Measurements from ENCODE around the gene SLC51B. TPM values are rescaled to one million over a fixed set of nuclear protein-coding genes. Genes with fewer than 3 reads are reported as not detected.
"Not testable (repeated sequence)": the region's sequence is repeated elsewhere in the genome, so short reads cannot be mapped to it uniquely, and the experiment has no call there.

SLC51B gene
- total RNA-seq (ENCODE audit: insufficient read depth, low replicate concordance) = not detected

DNA sequence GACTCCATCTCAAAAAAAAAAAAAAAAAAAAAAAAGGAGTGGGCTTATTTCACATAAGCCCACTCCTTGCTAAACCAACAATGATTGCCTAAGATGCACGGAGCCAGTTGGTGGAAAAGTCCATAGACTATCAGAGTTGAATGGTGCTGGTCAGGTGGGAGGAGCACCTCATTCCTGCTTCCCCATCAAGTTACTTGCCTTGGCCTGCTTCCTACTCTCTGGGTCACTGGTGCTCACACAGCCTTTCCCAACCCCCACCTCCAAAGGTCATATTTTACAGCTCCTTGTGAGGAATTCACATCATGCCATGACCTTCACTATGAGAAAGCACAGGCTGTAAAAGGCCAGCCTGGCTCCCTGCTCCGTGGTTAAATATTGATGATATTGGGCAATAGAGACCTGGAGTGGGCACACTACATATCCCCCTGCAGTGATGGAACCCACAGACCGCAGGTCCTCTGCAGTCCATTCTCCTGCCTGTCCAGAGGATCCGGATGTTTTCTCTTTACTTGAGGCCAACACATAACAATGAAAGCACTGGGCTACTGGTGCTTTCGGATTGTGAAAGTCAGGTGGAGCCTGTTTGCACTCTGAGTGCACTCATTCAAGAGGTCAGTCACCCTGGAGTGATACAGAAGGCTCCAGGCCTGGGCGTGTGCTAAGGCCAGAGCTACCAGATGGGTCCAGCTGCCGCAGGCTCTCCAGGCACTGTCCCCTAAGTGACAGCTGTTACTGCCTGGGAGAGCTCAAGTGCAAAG lies at the start of gene SLC51B:
SLC51B (plus strand) TSS at position 664 of the 758 bp plus-strand sequence. CDS start 4,618 bp downstream, outside the sequence.
- no peak for DNase-seq (ENCODE audit: low spot score)

DNA sequence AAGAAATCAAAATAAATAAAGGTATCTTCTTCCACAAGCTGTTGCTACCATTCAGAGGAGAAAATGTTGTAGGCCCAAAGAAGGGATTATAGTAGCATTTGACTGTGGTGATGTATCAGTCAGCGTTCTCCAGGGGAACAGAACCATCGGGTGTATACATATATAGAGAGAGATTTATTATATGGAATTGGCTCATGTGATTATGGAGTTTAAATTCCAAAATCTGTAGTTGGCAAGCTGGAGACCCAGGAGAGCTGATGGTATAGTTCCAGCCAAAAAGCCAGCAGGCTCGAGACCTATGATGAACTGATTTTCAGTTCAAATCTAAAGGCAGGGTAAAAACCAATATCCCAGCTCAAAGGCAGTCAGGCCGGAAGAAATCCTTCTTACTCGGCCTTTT lies 48.1 kb upstream of the SLC51B start:
- DNase-seq (ENCODE audit: low spot score) = peak; percentile 62

DNA sequence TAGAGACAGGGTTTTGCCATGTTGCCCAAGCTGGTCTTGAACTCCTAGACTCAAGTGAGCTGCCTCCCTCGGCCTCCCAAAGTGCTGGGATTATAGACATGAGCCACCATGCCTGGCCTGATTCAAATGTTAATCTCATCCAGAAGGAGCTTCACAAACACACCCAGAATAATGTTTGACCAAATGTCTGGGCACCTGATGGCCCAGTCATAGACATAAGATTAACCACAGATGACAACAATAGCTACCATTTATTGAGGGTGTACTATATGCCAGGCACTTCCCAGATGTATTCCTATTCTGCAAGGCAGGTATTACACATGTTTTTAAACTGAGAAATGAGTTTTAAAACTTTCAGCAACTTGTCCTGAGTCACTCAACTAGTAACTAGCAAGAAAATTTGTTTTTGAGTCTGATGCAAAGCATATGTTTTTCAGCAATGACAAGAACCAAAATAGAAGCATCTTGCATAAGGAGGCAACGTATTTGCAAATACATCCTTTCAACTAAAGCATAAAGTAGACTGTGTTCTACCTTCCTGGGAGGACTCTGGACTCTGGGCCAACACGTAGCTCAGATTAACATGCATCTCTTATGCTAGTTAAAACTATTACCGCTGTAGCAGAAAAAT lies 47.3 kb upstream of the SLC51B start:
- DNase-seq (ENCODE audit: low spot score) = peak; percentile 12

DNA sequence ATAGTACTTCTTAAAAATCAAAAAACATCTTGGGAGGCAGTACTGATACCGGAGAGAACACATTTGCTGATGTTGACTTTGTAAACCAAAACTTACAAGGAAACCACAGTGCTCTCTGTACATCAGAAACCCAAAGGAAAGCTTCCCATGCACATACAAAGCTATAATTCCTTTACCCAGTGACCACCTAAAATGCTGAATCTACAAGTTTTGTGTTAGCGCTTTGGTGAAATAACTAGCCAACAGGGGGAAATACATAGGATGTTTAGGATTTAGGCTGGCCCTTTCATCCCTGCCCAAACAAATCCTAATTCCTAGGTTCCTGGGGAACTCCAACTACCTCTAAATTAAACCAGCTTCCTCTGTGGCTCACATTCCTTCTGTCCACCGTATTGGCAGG lies 40.2 kb upstream of the SLC51B start:
- no peak for DNase-seq (ENCODE audit: low spot score)

DNA sequence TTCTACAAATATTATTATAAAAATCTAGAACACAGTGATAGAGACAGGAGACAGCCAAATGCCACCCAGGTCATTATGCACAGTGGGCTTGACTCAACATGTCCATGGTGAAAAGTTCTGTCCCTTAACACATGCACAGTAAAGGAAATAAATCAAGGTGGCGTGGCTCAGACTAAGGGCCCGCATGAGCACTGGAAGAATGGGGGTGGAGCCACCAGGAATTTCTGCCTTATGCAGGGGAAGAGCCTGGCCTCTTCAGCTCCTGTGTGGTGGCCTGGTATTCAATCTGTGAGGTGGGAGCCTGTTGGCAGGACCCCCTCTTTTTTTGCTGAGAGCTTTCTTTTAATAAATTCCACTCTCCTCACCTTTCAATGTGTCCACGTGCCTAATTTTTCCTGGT lies 38.3 kb upstream of the SLC51B start:
- no peak for DNase-seq (ENCODE audit: low spot score)

DNA sequence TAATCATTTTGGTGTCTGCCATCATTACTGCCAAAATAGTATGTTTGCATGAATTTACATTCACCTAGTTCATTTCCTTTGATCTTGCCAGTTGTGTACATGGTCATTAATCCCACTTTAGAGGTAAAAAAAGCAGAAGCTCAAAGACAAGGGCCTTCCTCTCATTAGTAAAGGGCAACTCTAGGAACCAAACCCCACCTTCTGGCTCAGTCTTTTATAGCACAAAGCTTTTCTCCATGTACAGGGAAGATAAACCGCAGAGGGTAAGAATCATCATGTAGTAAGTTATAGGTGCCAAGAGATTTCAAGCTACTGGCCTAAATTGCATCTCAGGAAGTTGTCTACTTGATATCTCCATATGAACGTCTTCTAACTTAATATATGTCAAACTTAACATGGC lies 36.2 kb upstream of the SLC51B start:
- no peak for DNase-seq (ENCODE audit: low spot score)

DNA sequence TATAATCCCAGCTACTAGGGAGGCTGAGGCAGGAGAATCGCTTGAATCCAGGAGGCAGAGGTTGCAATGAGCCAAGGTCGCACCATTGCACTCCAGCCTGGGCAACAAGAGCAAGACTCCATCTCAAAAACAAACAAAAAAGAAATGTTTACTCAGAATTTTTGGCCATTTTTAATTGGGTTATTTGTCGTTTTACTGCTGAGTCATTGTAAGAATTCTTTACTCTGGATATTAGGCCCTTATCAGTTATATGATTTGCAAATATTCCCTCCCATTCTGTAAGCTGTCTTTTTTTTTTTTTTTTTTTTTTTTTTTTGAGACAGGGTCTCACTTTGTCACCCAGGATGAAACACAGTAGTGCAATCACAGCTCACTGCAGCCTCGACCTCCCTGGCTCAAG lies 34.0 kb upstream of the SLC51B start:
- DNase-seq (ENCODE audit: low spot score) = not testable (repeated sequence)

DNA sequence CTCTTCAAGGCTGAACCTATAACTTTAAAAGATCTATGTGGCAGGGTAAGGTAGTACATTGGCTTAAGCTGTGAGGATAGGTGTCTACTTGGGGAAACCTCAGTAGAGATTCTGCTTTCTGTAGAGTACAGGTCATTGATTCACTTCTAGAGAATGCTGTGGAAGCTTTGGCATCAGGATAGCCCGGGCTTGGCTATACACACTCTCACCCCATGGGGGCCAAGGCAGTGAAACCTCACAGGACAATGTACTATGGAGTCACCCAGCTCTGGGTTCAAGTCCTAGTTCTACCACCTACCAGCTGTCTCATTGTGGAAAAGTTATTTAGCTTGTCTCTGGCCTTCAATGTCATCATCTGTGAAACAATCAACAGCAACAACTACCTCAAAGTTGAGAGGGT lies 24.8 kb upstream of the SLC51B start:
- no peak for DNase-seq (ENCODE audit: low spot score)

DNA sequence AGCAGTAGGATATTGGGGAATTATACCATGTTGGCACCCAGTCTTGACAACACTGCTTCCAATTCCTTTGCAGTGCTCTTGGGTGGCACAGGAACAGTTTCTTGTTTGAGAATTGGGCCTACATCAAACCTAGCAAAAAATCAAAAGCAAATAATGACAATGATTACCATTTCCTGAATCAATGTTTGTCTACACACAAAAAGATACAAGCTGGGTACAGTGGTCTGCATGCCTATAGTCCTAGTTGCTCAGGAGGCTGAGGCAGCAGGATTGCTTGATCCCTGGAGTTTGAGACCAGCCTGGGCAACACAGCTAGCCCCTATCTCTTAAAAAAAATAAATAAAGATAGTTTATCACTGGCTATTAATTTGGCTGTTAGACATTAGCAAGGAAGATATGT lies 23.7 kb upstream of the SLC51B start:
- DNase-seq (ENCODE audit: low spot score) = no peak

DNA sequence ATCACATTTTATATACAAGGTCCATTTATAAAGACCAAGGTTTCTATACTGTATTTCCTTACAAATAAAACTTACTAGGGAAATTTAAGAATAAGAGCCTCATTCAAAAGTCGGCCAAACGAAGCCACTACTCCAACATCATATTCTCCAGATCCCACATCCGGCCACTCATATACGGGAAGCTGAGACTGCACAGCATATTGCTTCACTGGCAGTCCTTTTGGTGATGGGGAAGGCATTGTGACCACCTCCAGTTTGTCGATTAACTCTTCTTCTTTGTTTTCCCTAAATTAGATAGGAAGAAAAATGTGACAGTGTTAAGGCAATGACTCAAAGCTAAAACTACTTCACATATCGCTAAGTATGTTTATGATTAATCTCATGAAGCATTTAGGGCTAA lies 18.4 kb upstream of the SLC51B start:
- DNase-seq (ENCODE audit: low spot score) = no peak

DNA sequence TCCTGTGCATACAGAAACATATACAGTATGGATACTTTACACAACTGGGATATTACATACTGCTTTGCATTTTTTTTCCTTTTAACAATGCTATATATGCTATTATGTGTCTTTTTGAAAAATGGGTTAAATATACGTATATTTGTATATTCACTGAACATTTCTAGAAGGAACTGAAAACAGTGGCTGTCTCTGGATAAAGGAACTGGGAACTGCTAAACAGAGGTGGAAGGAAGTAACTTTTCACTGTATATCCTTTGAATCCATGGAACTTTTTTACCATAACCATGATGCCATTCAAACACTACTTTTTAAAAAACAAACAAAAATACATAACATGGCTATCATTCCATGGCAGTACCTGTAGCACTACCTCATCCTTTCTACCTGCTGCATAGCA lies 17.6 kb upstream of the SLC51B start:
- DNase-seq (ENCODE audit: low spot score) = no peak

DNA sequence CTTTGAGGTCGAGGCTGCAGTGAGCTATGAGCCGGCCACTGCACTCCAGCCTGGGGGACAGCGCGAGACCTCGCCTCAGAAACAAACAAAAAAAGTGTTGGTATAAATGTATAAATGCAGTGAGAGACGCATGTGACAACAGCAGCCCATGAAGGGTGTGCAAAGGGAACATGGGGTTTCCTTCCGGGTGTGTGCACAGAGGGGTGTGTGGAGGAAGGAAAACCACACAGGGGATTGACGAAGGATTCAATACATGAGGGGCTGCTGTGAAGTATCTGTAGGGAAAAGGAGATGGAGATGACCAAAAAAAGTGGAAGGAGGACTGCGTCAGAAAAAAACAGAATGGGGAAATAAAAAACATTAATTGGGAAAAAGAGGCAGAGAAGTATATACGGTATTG lies 16.8 kb upstream of the SLC51B start:
- DNase-seq (ENCODE audit: low spot score) = no peak

DNA sequence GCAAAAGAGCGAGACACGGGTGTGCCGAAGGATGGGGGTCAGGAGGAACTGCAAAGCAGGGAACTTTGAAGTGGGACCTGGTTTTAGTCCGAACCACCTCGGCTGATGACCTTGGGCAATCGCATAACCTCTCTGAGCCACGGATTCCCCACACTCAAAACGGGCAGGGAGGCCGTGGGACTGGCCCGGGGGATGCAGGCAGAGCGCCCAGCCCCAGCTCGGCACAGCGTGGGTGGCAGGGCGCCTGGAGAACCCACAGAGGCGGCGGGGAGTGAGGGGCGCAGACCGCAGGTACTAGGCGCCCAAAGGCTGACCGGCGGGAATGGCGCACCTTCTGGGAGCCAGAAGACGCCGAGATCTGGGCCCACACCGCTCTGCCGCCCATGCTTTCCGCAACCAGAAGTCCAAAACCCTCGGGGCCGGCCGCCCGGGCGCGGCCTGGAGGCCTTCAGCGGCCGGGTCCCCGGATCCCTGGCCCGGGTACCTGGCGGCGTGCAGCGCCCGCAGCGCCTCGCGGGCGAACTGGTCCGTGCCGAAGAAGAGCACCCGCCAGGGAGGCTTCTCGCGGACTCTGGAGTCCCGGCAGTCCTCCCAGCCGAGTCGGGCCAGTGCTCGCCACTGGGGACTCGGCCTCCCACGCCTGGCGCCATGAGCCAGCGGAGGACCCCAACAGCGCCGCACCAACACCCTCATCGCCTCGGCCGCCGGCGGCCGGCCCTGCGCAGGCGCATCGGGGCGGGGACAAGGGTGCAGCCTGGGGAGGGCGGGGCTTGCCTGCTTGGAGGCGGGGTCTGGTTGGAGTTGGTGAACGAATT lies 16.1 kb upstream of the SLC51B start, which contains the start of gene MTFMT:
MTFMT (minus strand) TSS at position 719 of the 815 bp plus-strand sequence; CDS start at position 693, 26 bp downstream.
- DNase-seq (ENCODE audit: low spot score) = peak; percentile 88

DNA sequence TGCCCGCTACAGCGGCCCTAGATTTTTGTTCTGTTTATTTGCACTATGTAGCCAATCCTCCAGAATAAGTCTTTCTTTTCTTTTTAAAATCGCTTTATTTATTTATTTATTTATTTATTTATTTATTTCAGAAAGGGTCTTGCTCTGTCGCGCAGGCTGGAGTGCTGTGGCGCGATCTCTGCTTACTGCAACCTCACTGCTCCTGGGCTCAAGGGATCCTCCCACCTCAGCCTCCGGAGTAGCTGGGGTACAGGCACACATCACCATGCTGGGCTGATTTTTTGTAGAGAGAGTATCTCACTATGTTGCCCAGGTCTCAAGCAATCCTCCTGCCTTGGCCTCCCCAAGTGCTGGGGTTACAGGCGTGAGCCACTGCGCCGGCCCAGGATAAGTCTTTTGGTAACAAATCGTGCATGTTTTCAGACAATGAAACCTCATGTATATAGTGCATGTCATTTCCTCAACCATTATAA lies 15.4 kb upstream of the SLC51B start:
- no peak for DNase-seq (ENCODE audit: low spot score)

DNA sequence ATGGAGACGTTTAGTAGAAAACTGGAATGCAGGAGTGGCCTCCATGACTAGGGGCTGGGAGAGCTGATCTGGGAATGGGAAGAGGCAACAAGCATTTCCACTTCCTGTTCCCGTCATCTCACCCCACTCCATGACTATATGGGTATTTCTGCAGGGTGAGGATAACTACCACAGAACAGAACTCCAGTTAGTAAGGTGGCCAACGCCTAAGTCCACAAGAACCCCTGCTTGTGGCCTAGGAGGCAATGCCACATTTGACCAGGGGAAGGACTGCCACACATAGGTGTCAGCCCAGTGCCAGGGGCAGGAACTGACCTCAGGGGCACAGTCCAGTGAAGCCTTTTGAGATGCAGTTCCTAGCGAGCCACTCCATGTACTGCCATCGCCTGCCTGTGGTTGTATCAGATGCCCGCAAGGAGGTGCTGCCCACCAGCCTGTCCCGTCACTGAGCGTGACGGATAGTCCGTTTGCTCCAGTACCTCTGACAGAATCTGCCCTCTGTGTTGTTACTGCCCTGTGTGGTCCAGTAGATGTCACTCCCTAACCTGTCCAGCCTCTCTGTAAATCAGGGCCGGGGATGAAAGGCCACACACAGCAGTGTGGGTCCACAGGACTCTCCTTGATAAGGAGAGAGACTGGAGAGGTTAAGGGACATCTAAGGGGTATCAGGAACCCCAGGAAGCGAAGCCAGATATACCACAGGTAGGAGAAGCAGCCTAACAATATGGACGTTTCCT lies 12.2 kb upstream of the SLC51B start:
- peak; percentile 40 for DNase-seq (ENCODE audit: low spot score)

DNA sequence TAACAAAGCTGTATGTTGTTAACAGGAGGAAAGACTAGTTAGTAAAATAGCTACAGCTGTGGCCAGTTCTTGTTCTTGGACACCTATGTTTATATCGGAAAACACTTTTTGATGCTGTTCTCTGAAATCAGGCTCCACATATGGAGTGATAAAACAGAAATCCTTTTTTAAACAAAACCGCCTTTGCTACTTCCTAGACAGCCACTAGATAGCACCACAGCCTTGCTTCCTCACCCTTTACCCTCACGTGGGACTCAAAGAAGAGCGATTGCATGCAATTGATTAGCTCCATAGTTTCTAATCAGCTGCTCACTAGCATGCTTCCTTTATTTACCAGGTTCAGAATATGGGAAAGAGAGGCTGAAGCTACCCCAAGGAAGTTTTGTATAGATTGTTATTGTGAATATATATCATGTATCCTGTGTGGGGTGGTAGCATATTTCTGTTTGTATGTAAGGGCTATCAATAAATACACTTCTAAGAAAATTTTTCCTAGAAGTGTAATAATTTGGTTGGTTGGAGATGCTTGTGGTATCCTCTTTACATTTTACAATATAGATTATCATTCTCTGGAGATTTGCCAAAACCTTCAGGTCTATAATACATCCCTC lies 11.4 kb upstream of the SLC51B start:
- DNase-seq (ENCODE audit: low spot score) = peak; percentile 49

DNA sequence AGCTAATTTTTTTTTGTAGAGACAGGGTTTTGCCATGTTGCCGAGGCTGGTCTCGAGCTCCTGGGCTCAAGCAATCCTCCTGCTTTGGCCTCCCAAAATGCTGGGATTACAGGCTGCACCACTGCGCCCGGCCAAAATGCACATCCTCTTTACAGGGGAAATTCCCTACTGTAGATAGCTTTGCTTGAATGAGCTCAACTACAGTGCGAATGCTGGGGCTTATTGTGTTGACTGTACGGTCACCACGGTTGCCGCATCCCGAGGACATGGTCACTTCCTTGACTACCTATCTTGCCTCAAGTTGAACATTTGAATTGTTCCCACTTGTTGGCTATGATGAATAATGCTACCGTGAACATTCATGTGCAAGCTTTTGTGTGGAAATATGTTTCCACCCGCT lies 10.5 kb upstream of the SLC51B start:
- DNase-seq (ENCODE audit: low spot score) = no peak

DNA sequence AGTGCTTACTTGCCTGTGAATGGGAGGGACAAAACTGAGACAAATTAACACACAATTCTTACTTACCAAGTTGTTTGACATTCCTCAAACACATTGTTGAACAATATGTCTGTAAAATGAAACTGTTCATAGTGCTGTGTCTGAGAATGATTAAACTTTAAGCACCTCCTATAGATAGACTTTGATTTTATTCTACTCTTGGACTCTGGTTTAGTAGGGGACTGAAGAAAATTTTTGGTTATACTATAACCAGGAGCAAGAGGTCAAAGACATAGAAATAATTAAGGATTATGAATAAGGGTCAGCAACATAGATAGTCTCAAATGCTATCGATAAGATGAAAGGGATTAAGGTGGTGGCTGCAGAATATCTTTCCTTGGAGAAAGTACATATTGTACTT lies 7.9 kb upstream of the SLC51B start:
- DNase-seq (ENCODE audit: low spot score) = no peak

DNA sequence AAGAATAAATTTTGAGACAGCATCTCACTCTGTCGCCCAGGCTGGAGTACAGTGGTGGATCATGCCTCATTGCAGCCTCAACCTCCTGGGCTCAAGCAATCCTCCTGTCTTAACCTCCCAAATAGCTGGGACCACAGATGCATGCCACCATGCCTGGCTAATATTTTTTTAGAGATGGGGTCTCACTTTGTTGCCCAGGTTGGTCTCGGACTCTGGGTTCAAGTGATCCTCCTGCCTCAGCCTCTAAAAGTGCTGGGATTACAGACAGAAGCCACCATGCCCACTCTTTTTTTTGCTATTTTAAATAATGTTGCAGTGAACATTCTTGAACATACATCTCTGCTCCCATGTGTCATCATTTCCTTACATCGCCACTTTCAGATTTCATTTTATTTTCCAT lies 6.8 kb upstream of the SLC51B start:
- no peak for DNase-seq (ENCODE audit: low spot score)

DNA sequence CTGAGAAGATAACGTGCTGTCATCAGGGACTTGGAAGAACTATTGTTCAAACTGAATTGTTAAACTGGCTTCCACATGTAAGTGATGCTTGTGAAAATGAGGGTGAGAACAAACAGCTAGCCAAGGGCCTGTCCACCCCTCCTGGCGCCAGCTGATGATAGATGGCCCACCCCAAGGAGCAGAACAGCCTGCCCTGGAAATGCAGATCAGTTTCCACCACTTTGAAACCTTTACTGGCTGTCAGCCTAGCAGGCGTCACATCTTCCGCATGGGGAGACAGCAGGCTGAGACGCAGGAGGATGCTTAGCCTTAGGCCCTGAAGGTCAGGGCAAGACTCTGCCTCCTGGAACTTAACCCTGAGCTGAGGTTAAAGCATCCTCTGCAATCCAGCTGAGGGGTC lies 6.4 kb upstream of the SLC51B start:
- DNase-seq (ENCODE audit: low spot score) = no peak

DNA sequence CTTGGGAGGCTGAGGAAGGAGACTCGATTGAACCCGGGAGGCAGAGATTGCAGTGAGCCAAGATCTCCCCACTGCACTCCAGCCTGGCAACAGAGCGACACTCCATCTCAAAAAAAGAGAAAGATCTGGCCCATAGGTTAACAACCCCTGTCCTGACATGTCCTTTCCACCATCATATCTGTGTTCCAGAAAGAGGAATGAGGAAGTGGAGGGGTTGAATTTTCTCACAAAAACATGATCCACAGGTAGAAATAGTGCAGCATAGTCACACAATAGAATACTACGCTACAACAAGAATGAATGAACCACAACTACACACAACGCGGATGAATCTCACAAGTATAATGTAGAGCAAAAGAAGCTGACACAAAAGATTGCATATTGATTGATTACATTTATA lies 4.7 kb upstream of the SLC51B start:
- DNase-seq (ENCODE audit: low spot score) = no peak

Measured in umbilical cord (tissue), 2 donors.